Activated naive CD4-positive, alpha-beta T cell treated with Interleukin-2 at 50 U/mL for 16 hours (primary cell): Measurements from ENCODE around the gene ADCY9.
"Not testable (repeated sequence)": the region's sequence is repeated elsewhere in the genome, so short reads cannot be mapped to it uniquely, and the experiment has no call there.

ENCODE experiments used
- DNase-seq: peaks from one replicate; pipeline ENCODE4 v3.0.0-alpha.2; 2020

Gene ADCY9

DNA sequence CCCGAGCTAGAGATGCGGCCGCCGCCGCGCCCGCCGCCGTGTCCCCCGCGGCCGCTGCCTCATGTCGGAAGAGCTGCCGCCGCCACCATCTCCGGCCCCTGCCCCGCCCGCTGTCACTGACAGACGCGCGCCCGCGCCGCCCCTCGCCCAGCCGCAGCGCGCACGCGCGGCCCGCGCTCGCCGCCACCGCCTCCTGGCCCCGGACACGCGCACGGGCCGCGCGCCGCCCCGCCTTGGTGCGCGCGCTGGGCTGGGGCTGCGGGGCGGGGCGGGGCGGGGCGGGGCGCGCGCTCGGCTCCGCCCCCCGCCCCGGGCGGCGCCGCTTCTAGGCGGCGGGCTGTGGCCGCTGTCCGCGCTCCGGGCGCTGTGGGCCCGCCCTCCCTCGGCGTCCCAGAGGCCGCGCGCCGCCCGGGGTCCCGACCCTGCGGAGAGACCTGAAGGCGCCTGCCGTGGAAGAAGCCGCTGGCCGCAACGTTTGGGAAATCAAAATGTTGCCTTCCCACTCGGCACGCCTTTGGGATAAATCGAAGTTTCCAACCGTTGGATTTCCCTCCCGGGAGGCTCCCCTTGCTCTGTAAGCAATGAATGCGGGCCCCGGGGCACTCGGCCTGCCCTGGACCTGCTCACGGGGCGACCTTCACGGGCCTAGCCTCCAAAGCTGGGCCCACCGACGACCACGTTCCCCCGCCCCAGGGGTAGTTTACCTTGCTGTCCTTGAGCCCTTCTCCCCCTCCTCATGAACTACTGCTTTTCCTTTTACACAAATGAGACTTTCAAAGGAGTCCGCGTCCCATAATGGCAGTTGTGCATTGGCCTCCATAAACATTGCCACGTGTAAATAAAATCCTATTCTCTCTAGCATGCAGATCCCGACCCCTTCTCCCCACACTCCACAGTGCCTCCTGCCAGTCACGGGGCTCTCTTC, at the start of gene ADCY9:
ADCY9 (minus strand) TSS at position 118 of the 925 bp plus-strand sequence. CDS start 1,000 bp downstream, outside the sequence.
- DNase-seq, result peak; percentile 77

DNA sequence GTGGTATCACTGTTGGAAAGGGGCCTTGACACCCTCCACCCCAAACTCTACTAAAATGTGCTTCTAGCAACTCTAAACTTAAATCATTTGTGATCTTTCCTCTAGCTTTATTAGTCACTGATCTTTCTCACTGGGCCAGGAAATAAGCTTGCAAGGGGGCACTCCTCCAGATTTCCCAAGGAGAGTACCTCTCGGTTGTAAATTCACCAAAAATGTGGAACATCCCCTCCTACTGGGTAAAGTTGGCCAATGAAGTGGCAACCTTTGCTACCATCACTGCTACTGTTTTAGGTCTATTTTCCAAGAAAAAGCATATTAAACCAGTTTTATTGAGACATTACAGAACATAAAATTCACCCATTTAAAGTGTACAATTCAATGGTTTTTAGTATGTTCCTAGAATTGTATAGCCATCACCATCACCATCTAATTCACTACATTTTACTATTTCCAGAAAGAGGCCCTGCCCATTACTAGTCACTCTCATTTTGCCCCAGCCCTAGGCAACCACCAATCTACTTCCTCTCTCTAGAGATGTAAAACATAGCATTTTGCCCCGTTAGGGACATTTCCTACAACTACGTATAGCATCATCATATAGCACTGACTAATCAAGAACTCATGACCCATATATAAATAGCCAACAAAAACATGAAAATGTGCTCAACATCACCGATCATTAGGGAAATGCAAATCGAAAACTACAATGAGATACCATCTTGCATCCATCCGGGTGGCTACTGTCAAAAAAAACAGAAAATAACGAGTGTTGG, 44.6 kb upstream of the ADCY9 start:
- DNase-seq, result no peak

DNA sequence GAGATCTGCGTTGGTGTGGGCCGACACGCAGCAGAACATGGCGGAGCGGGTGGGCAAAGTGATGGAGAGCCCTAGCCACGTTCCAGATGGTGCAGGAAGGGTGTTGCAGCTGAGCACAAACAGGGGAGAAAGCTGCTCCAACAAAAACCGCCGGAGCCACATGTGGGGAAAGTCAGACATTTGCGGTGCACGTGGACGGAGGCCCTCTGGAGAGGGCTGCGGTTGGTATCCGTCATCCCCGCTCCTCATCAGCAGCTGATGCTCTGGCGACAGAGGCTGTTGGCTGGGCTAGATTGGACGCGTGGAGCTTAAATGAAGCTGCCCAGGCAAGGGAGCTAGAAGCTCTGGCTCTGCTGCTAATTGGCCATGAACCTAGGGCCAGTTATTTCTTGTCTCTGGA, 43.5 kb upstream of the ADCY9 start:
- DNase-seq, result no peak

DNA sequence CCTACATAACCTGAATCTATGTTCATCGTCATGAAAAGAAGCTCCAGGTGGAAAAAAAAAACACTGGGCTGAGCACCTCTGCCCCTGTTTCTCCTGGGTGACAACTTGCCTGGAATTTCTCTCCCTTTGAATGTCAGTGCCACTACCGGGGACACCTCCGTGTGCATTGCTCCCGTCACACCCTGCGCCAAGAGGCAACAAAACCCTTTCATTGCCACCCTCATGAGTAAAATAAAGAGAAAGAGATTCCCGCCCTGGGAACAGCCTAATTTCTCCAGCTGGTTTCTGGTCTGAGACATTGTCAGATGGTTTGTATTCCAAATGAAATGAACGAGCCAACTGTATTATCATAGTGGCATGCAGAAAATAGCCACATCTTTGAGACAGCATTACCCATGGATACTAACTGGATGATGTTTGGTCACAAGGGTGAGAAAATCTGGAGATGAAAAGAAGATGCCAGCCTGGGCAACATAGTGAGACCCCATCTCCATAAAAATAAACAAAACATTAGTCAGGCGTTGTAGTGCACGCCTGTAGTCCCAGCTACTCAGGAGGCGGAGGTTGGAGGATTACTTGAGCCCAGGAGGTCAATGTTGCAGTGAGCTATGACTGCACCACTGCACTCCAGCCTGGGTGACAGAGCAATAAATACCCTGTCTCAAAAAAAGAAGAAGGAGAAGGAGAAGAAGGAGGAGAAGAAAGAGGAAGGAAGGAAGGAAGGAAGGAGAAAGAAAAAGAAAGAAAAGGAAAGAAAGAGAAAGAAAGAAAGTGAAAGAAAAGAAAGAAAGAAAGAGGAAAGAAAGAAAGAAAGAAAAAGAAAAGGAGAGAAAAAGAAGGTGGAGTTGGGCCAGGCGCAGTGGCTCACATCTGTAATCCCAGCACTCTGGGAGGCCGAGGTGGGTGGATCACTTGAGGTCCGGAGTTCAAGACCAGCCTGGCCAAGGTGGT, 42.2 kb upstream of the ADCY9 start:
- DNase-seq, result no peak

DNA sequence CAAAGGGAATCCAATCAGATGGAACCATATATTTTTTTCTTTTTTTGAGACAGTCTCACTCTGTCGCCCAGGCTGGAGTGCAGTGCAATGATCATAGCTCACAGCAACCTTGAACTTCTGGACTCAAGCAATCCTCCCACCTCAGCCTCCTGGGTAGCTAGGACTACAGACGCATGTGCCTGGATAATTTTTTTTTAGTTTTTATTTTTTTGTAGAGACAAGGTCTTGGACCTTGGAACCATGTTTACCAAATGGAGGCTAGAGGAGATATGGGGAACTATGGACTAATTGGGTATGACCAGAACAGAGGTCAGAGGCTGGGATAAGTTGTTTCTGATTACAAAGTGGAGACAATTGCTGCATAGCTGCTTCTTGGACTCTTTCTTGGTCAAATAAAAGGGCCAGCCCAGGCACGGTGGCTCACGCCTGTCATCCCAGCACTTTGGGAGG, 41.2 kb upstream of the ADCY9 start:
- no peak for DNase-seq

DNA sequence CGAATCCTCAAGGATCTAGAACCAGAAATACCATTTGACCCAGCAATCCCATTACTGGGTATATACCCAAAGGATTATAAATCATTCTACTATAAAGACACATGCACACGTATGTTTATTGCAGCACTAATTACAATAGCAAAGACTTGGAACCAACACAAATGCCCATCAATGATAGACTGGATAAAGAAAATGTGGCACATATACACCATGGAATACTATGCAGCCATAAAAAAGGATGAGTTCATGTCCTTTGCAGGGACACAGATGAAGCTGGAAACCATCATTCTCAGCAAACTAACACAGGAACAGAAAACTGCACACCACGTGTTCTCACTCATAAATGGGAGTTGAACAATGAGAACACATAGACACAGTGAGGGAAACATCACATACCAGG, 40.3 kb upstream of the ADCY9 start:
- DNase-seq, result not testable (repeated sequence)

DNA sequence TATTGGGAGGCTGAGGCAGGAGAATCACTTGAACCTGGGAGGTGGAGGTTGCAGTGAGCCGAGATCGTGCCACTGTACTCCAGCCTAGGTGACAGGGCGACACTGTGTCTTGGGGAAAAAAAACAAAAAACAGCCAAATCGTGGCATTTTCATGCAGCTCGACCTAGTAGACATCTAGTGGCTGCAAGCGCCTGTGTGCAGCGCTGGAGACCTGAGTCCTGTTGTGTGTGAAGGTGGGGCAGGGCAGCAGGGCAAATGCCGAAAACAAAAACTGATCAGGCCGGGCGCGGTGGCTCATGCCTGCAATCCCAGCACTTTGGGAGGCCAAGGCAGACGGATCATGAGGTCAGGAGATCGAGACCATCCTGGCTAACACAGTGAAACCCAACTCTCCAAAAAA, 37.1 kb upstream of the ADCY9 start:
- DNase-seq, result not testable (repeated sequence)

DNA sequence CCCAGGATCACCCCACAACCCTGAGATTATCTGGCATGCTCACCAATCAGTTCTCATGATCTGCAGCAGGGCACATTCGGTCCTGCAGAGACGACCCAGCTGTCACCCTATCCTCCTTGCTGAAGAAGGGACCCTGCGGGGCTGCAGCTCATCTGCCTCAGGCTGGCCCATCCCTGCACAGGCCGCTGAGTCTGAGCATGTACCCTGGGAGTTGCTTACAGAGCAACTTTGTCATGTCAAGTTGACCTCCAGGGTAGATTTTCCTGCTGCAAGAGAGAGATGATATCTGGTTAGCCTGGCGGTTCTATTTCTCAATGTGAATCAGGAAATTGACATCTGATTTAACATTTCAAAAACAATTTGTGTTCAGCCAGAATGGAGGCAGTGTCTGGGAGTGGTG, 36.0 kb upstream of the ADCY9 start:
- no peak for DNase-seq

DNA sequence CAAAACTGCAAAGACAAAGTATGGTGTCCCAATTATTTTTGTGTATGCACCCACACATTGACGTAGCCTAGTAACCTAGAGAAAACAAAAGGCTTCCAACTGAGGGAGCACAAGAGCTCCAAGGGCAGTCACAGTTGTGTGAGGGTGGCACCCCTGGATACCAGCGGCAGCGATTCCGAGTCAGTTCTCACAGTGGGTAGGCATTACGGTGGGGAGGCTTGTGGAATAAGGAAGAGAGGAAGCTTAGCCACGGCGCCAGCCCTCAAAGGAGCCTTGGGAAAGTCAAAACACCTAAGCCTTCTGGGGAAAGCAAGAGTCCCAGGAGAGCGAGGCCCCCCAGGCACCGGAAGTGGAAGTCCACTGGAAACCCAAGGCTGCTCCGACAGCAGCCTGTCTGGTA, 31.0 kb upstream of the ADCY9 start:
- DNase-seq, result no peak

DNA sequence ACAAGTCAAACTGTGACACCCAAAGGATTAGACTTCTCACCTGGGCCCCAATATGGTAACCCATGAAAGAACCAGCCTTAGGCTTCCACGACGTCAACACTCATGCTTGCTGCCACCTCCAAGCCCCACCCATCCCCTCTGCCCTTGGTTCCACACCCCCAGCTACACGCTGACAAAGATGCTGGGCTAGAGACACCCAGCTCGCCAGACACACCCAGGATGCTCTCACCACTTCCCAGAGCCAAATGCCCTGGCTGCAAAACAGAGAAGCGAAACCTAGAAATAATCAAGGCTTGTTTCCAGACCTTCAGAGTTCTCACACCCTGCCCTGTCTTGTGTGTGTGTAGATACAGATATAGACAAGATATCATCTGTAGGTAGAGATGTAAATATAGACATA, 26.0 kb upstream of the ADCY9 start:
- DNase-seq, result peak; percentile 34

DNA sequence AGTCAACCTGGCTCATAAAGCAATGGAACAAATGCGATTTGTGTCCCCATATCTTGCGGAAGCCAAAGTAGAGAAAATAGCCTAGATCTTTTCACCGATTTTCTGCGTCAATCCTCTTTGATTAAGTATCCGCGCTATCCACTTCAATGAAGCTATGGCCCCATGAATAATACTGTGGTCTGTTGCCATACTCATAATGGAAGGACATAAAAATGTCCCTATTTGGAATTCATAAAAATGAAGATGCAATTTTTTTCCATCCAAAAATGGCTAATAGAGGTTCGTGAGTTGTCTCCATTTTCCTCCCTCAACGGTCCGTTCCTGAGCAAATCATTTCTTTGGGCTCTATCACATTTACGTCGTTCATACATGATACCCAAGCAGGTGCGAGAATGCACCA, 25.4 kb upstream of the ADCY9 start:
- DNase-seq, result no peak

DNA sequence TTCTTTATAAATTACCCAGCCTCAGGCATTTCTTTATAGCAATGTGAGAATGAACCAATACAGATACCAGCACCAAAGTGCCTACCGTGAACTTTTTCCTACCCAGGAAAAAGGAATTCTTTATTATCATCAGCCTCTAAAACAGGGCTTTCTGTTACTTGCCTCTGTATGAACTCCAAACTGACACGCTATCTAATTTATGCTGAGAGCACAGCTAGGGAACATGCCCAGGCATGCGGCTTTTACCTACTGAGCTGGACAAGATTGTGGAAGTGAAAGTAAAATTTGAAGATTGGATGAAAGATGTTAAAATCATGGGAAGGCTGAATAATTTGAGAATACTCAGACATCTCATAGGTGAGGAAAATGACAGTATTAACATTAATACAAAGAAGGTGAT, 24.4 kb upstream of the ADCY9 start:
- no peak for DNase-seq

DNA sequence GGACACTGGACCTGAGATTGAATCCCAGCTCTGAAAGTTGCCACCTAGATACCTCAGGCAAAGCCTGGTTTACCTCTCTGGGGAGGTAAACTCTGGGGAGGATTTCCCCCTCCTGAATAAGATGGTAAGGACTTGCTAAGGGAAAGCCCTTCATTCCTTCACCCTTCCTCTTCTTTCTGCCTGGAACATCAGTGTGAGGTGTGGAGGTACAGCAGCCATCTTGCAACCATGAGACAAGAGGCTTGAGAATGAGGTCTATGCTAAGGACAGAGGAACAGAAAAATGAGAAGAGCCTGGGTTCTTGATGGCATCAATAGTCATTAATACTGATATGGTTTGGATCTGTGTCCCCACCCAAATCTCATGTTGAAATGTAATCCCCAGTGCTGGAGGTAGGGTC, 23.7 kb upstream of the ADCY9 start:
- no peak for DNase-seq

DNA sequence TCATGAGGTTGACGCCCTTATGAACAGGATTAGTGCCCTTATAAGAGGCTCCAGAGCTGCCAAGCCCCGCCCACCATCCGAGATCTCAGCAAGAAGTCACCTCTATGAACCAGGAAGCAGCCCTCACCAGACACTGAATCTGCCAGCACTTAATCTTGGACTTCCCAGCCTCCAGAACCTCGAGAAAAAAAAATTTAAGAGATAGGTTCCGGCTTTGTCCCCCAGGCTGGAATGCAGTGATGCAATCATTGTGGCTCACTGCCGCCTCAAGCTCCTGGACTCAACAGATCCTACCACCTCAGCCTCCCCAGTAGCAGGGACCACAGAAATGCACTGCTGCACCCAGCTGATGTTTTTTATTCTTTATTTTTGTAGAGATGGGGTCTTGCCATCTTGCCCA, 22.5 kb upstream of the ADCY9 start:
- no peak for DNase-seq

DNA sequence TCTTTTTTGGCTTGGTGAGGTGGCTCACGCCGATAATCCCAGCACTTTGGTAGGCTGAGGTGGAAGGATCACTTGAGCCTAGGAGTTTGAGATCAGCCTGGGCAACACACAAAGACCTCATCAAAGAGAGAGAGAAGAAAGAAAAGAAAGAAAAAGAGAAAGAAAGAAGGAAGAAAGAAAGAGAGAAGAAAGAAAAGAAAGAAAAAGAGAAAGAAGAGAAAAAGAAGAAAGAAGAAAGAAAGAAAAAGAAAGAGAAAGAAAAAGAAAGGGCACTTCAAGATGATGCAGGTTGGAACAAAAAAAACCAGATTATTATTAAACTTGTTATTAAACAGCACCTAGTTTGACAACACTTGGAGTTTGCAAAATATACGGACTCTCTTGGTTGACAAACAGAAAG, 21.2 kb upstream of the ADCY9 start:
- no peak for DNase-seq

DNA sequence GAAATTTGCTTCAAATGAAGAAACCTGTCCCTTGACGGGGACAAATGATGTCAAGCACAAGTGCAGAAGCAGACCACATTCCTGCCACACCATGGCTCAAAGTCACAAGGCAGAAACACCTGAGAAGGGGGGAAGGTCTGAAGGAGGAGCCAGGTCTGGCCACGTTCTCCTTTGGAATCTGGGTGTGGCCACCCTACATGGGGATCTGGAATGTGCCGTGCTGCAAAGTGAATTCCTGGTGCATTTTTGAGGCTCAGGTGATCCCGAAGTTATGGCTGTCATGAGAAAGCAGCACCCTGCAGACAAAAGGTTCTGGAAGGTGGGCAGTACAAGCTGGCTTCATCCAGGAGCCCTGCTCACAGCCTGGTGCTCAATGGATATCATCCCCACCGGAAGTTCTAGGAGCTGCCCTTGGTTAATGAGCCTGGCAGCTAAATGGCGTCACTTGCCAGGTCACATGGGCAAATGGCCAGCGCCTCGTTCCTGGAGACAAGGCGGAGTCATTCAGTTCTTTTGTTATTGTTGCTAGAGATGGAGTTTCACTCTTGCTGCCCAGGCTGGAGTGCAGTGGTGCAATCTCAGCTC, 20.1 kb upstream of the ADCY9 start:
- DNase-seq, result no peak

DNA sequence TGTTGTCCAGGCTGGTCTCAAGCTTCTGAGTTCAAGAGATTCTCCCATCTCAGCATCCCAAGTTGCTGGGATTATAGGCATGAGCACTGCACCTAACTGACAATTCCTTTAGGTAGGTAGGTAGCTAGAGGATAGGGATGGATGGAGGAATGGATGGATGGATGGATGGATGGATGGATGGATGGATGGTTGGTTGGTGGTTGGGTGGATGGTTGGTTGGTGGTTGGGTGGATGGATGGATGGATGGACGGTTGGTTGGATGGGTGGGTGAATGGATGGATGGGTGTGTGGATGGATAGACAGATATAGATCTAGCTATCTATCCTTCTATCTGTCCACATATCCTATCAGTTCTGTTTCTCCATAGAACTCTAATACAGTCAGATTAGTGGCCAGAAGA, 19.3 kb upstream of the ADCY9 start:
- DNase-seq, result no peak

DNA sequence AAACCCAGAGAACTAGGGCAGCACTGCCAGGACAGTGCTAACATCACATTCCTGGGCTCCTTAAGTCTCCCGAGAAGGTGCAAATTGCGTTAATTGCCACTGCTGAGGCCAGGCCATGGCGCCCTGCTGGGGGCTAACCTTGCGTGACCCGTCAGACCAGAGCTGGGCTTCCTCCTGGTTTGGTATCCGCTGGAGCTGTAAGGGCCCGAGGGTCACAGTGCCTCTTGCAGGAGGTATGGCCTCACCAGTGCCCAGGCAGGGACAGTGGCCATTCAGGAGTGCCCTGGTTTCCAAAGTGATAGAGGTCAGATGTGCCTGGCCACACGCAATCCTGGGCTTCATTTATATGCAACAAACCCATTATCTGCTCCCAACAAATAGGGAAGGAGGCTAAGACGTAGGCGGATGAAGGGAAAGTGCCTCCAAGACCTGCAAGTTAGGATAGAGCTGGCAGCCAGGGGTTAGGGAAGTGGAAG, 17.7 kb upstream of the ADCY9 start:
- no peak for DNase-seq

DNA sequence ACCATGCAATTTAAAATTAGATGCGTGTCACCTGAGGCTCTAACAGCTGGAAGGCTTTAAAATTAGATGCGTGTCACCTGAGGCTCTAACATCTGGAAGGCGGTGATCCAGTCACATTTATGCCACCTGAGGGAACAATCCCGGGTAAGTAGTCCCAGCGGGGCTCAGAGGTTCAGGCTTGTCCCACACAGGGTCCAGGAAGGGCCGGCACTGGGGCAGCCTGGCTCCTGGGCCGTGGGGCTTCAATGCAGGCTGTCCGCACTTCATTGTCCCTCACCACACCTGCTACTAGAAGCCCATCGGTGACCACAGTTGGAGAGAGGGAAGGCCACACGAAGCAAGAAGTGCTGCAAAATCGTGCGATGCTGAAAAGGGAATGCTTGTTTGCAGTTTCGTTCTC, 15.4 kb upstream of the ADCY9 start:
- no peak for DNase-seq

DNA sequence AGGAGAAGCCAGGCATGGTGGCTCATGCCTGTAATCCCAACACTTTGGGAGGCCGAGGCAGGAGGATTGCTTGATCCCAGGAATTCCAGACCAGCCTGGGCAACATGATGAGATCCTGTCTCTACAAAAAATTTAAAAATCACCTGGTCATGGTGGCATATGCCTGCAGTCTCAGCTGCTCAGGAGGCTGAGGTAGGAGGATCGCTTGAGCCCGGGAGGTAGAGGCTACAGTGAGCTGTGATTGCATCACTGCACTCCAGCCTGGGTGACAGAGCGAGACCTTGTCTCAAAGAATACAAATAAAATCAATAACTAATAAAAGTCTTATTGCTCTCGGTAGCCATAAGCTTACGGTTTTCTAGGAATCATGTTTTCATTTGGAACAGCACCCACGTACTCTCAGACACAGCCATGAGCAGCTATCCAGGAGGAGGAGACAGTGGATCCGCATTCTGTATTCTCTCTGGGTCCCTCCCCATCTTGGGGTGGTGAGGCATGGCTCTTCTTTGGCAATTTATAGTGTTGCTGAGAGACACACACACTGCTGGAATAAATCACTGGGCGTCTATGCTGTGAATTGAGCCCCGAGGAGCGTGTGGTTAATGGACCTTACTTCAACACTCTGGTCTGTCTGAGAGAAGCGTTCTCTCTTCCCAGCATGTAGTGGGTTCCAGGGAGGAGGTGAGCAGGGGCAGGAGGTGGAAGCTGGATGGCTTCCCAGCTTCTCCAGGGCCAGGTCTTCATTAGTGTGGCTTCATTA, 8.5 kb upstream of the ADCY9 start:
- no peak for DNase-seq

DNA sequence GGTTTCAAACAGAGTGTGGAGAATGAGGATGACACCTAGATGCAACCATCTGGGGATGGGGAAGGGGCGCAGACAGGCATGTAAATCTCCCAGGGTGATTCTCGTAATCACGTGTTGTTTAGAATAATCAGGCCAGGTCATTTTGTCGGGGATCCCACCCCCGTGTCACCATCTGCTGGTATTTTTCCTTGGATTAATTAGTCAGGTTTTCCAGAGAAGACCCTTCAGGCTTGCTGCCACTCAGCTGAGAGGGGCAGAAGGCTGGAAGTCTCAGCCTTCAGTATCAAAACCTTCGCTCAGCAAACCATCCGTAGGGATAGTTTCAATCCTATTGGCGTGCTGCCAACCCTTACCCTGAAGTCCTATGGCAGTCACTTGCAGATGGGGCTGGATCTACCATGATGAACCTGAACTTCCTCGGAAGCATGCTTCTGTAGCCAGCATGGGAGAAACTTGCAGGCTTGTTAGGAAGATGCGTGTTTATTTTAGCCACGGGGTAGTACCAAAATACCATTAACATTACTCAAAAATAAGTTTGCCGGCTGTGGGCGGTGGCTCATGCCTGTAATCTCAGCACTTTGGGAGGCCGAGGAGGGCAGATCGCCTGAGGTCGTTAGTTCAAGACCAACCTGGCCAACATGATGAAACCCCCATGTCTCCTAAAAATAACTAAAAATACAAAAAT, 7.5 kb upstream of the ADCY9 start:
- no peak for DNase-seq
